ENCODE data around the gene SERPINB2.
A peak's percentile ranks its signal among the peaks of the same experiment; 100 is the strongest.

The SERPINB2 gene

DNA sequence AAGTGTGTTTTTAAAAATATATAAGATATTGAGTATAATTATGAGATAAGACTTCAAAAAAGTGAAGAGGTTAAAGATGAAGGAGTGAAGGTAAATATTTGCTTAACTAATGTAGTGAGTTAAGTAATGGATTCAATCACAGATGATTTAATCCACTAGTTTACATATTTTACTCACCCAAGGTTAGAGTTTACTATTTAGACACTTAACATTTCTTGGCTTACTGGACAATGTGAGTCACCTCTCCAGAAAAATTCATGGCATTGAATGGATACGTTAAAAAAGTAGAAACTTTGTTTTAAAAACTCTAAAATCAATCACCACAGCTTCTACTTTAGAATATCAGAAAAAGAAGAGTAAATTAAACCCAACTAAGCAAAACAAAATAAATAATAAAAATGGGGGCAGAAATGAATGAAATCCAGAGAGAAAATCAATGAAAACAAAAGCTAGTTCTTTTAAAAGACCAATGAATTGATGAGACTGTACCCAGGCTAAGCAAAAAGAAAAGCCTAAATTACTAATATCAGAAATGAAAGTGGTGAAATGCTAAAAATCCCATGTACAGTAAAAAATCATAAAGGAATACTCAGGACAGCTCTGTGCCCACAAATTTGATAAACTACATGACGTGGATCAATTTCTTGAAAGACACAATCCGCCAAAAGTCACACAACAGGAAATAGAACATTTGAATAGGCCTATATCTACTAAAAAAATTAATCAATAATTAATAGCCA is 59.7 kb downstream of the SERPINB2 start:
- no peaks in the 10 kb centered on the region for H3K36me3 ChIP-seq (replicated peaks; ENCODE audit: low read depth, low read length)
- no peak overlapping the region for H3K27ac ChIP-seq (ENCODE audit: low read length)
- no peaks in the 10 kb centered on the region for H3K79me2 ChIP-seq (ENCODE audit: low read length)
- H3K4me1 ChIP-seq (ENCODE audit: low read length) = peaks cover 14% of the 10 kb centered on the region
- H3K9ac ChIP-seq (ENCODE audit: low read length) = no peak overlapping the region
- no peaks in the 10 kb centered on the region for H3K9me3 ChIP-seq (ENCODE audit: insufficient read depth, low read length)
- no peaks in the 10 kb centered on the region for H4K20me1 ChIP-seq (ENCODE audit: insufficient read depth, low read length)
- TF ChIP-seq, protein P1, sequence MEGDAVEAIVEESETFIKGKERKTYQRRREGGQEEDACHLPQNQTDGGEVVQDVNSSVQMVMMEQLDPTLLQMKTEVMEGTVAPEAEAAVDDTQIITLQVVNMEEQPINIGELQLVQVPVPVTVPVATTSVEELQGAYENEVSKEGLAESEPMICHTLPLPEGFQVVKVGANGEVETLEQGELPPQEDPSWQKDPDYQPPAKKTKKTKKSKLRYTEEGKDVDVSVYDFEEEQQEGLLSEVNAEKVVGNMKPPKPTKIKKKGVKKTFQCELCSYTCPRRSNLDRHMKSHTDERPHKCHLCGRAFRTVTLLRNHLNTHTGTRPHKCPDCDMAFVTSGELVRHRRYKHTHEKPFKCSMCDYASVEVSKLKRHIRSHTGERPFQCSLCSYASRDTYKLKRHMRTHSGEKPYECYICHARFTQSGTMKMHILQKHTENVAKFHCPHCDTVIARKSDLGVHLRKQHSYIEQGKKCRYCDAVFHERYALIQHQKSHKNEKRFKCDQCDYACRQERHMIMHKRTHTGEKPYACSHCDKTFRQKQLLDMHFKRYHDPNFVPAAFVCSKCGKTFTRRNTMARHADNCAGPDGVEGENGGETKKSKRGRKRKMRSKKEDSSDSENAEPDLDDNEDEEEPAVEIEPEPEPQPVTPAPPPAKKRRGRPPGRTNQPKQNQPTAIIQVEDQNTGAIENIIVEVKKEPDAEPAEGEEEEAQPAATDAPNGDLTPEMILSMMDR (IDR thresholded peaks at IDR 0.05; ENCODE audit: low read depth, low read length) = no peak
- TF ChIP-seq EZH2phosphoT487 (IDR thresholded peaks at IDR 0.05; ENCODE audit: low read depth) = no peak
- no peak overlapping the region for H2AFZ ChIP-seq (ENCODE audit: low read depth, low read length)
- H3K4me2 ChIP-seq (ENCODE audit: low read length) = no peak overlapping the region
- H3K27me3 ChIP-seq (ENCODE audit: low read depth, low read length) = peaks cover 8% of the 10 kb centered on the region
- no peak overlapping the region for H3K4me3 ChIP-seq (ENCODE audit: low read length)

DNA sequence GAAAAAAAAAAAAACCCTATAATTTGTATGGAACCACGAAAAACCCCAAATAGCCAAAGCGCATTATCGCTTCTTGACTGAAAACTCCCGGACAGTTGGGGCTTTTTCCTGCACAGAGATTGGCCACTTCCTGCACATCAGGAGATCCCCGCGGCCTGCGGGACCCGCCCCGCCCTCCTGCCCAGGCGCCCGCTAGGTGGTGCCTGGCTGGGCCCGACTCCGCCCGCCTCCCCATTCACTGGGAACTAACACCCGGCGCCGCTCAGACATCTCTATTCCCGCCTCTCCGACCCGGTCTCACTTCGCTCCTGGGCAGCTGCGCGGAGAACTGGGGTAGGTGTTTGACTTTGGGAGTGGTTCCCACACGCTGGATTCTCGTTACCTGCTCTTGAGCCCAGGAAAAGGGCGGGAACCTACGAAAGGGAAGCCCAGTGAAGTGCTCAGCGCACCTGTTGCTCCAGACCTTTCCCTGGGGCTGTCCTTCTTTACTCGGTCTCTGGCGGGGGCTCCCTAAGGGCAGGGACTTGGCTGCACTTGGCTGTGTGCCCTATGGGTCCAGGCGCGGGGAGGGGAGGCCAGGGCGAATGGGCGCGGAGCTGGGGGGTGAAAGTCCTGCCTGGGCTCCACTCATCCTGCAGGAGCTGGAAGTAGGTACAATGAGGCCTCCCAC is 61.7 kb downstream of the SERPINB2 start, which contains the start of gene HMSD:
TSS of gene HMSD (plus strand) at position 234 of the 670 bp plus-strand sequence. CDS start 4,155 bp downstream, outside the sequence.
- Histone ChIP-seq H2AFZ (ENCODE audit: low read depth, low read length) (no peak within 1 kb of the TSS), H3K36me3 (replicated peaks; ENCODE audit: low read depth, low read length) (no peaks in the 10 kb centered on the region), H3K79me2 (ENCODE audit: low read length) (no peaks in the 10 kb centered on the region), H3K4me2 (ENCODE audit: low read length) (no peak within 1 kb of the TSS), H3K9me3 (ENCODE audit: insufficient read depth, low read length) (no peaks in the 10 kb centered on the region), H3K27me3 (ENCODE audit: low read depth, low read length) (peaks cover 2% of the 10 kb centered on the region), H3K4me1 (ENCODE audit: low read length) (peaks cover 14% of the 10 kb centered on the region), H4K20me1 (ENCODE audit: insufficient read depth, low read length) (no peaks in the 10 kb centered on the region), H3K4me3 (ENCODE audit: low read length) (no peak within 1 kb of the TSS), H3K27ac (ENCODE audit: low read length) (no peak within 1 kb of the TSS), H3K9ac (ENCODE audit: low read length) (no peak within 1 kb of the TSS)
- TF ChIP-seq EZH2phosphoT487 (IDR thresholded peaks at IDR 0.05; ENCODE audit: low read depth) = no peak
- TF ChIP-seq, protein P1 (IDR thresholded peaks at IDR 0.05; ENCODE audit: low read depth, low read length) = no peak

DNA sequence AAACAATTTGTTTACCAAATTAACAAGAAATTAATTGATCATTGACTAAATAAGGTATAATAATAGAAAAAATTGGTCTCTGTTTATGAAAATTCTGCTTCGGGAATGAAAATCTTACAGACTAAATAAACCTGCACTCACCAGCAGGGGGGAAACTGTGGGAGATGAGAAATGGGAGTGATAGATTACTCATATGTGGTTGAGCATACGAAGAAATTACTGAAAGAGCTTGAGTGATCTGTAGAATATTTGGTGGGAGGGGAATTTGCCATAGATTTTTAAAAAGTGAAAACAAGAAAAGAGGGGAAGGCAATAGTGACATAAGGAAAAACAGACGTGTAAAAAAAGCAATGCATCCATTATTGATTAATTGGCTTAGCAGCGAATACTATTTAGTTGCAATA is 63.8 kb downstream of the SERPINB2 start:
- H3K4me2 ChIP-seq (ENCODE audit: low read length) = peak overlapping the region; percentile 36
- no peaks in the 10 kb centered on the region for H4K20me1 ChIP-seq (ENCODE audit: insufficient read depth, low read length)
- H3K9ac ChIP-seq (ENCODE audit: low read length) = no peak overlapping the region
- peaks cover 3% of the 10 kb centered on the region; the same call in 1 of the 2 replicates for H3K27me3 ChIP-seq (ENCODE audit: low read depth, low read length)
- no peak overlapping the region for H2AFZ ChIP-seq (ENCODE audit: low read depth, low read length)
- no peak overlapping the region for H3K27ac ChIP-seq (ENCODE audit: low read length)
- peaks cover 14% of the 10 kb centered on the region for H3K4me1 ChIP-seq (ENCODE audit: low read length)
- H3K36me3 ChIP-seq (replicated peaks; ENCODE audit: low read depth, low read length) = no peaks in the 10 kb centered on the region
- H3K9me3 ChIP-seq (ENCODE audit: insufficient read depth, low read length) = no peaks in the 10 kb centered on the region
- no peaks in the 10 kb centered on the region for H3K79me2 ChIP-seq (ENCODE audit: low read length)
- no peak for TF ChIP-seq EZH2phosphoT487 (IDR thresholded peaks at IDR 0.05; ENCODE audit: low read depth)
- TF ChIP-seq, protein P1 (IDR thresholded peaks at IDR 0.05; ENCODE audit: low read depth, low read length) = peak; percentile 49
- H3K4me3 ChIP-seq (ENCODE audit: low read length) = peak overlapping the region; percentile 25; the same call in 1 of the 2 replicates
